CD4-positive, alpha-beta T cell (primary cell): ENCODE measurements around the gene SYNE1. TPM values are rescaled to one million over a fixed set of nuclear protein-coding genes. Genes with fewer than 3 reads are reported as not detected.
"Not testable (repeated sequence)": the region's sequence is repeated elsewhere in the genome, so short reads cannot be mapped to it uniquely, and the experiment has no call there.

Source experiments
- ATAC-seq: fragments of 200-7000 bp; cut with Tn5 transposase; one replicate; pipeline ENCODE4 v1.10.0; 2022; ENCODE audit warnings: mild to moderate bottlenecking; ENCODE audit not compliant: poor library complexity
- CTCF ChIA-PET: fragments of 350-600 bp; sonication (Branson Sonifier 250); formaldehyde crosslinking; loops from one replicate; lab custom pipeline; 2021; ENCODE audit warnings: antibody characterized with exemption, inconsistent platforms; lab: Charles Lee
- POLR2A ChIA-PET: fragments of 350-600 bp; sonication (Branson Sonifier 250); formaldehyde crosslinking; loops from one replicate; lab custom pipeline; 2021; ENCODE audit warnings: antibody characterized with exemption, inconsistent platforms; lab: Charles Lee
- DNase-seq, 14 experiments: peaks; one replicate each; pipeline ENCODE4 v3.0.0-alpha.2; 2013 to 2020; ENCODE audit warnings: mixed read lengths in 2 of 14
- H3K27ac ChIP-seq, 2 donors: one replicate each; pipeline versions ENCODE4 v1.5.1 to v1.7.0; 2013; ENCODE audit warnings: low read length in 2 of 2, low read depth in 1 of 2, mild to moderate bottlenecking in 1 of 2
- H3K27me3 ChIP-seq, 2 experiments: 1 replicate in 1 of 2; 2 replicates in 1 of 2; pipeline versions ENCODE4 v1.6.1 to v1.7.0; 2013; ENCODE audit warnings: low read length in 2 of 2, control low read depth in 1 of 2, mild to moderate bottlenecking in 1 of 2, moderate library complexity in 1 of 2; ENCODE audit not compliant: insufficient read depth in 2 of 2, control insufficient read depth in 1 of 2
- H3K36me3 ChIP-seq: one replicate; pipeline ENCODE4 v1.6.1; 2013; ENCODE audit warnings: low read length, control low read depth; ENCODE audit not compliant: insufficient read depth
- H3K4me1 ChIP-seq: one replicate; pipeline ENCODE4 v1.6.1; 2013; ENCODE audit warnings: low read length, control low read depth; ENCODE audit not compliant: insufficient read depth
- H3K4me3 ChIP-seq: one replicate; pipeline ENCODE4 v1.5.1; 2013; ENCODE audit warnings: mild to moderate bottlenecking, low read length, moderate library complexity
- H3K9me3 ChIP-seq, 2 experiments: 1 replicate in 1 of 2; 2 replicates in 1 of 2; pipeline versions ENCODE4 v1.6.1 to v1.7.0; 2013; ENCODE audit warnings: low read length in 2 of 2, mild to moderate bottlenecking in 2 of 2, control low read depth in 1 of 2, moderate library complexity in 1 of 2; ENCODE audit not compliant: control insufficient read depth in 1 of 2, insufficient read depth in 1 of 2
- H3K27ac Mint-ChIP-seq: one replicate; pipeline ENCODE4 v1.8.0; 2020; ENCODE audit warnings: mixed read lengths
- H3K27me3 Mint-ChIP-seq: one replicate; pipeline ENCODE4 v1.8.0; 2021; ENCODE audit warnings: mixed read lengths
- H3K36me3 Mint-ChIP-seq: one replicate; pipeline ENCODE4 v1.8.0; 2021; ENCODE audit warnings: low read depth, mixed read lengths
- H3K4me1 Mint-ChIP-seq: one replicate; pipeline ENCODE4 v1.8.0; 2021; ENCODE audit warnings: low read depth, mixed read lengths
- H3K4me3 Mint-ChIP-seq: one replicate; pipeline ENCODE4 v1.8.0; 2020; ENCODE audit warnings: mild to moderate bottlenecking, mixed read lengths
- H3K9me3 Mint-ChIP-seq: one replicate; pipeline ENCODE4 v1.8.0; 2020; ENCODE audit warnings: mixed read lengths
- CTCF ChIP-seq: fragments of 200-600 bp; IDR thresholded peaks from one replicate; pipeline ENCODE4 v1.8.0; 2022; ENCODE audit warnings: antibody characterized with exemption, mild to moderate bottlenecking
- intact Hi-C, 2 experiments: fragments of 100-400 bp; cut with DNase I in 1 of 2; cut with micrococcal nuclease in 1 of 2; formaldehyde crosslinking; loops; one replicate each; pipeline versions ENCODE4 v1.15.1 to v1.9.0; 2023 to 2025; cut with DNase I, micrococcal nuclease
- total RNA-seq, 174 experiments: library from RNA in 2 of 174; stranded (reverse) in 2 of 174; gene quantifications; one replicate each; pipeline ENCODE4 v1.2.3 and lab custom pipeline; 2021 to 2026

Gene SYNE1
- total RNA-seq, 2 experiments from 2014 or later: 94.9 to 108 TPM

GRCh38 chr6:152143359-152143758 lies 493.8 kb downstream of the SYNE1 start:
- no peaks in the 10 kb centered on the region for H3K27me3 Mint-ChIP-seq
- POLR2A ChIA-PET: interaction anchor here (2.1 kb wide), 1 partner anchor 41 kb away, joined by 5 read pairs; no protein-coding TSS in a partner anchor
- no peak for TF ChIP-seq CTCF
- Histone ChIP-seq H3K27me3 (no peaks in the 10 kb centered on the region), H3K4me1 (no peaks in the 10 kb centered on the region), H3K9me3 (no peaks in the 10 kb centered on the region), H3K27ac (no peak overlapping the region), H3K36me3 (peaks cover 95% of the 10 kb centered on the region), H3K4me3 (no peak overlapping the region)
- no peaks in the 10 kb centered on the region for H3K4me1 Mint-ChIP-seq
- H3K4me3 Mint-ChIP-seq: no peak overlapping the region
- DNase-seq (no peak), ATAC-seq (no peak)
- H3K27ac Mint-ChIP-seq: peak overlapping the region; percentile 36
- CTCF ChIA-PET: no interaction called here
- intact Hi-C loops: no loop called here
- H3K9me3 Mint-ChIP-seq: no peaks in the 10 kb centered on the region
- H3K36me3 Mint-ChIP-seq: peaks cover 85% of the 10 kb centered on the region

- peaks cover 86% of the 10 kb centered on the region for H3K36me3 Mint-ChIP-seq
- POLR2A ChIA-PET: no interaction called here
Observed at GRCh38 chr6:152142105-152142504, 495.1 kb downstream of the SYNE1 start.

GRCh38 chr6:152138344-152138743 lies 498.8 kb downstream of the SYNE1 start:
- H3K36me3 Mint-ChIP-seq: peaks cover 89% of the 10 kb centered on the region
- DNase-seq, H3K9me3 Mint-ChIP-seq, H3K9me3 ChIP-seq, H3K4me1 ChIP-seq, CTCF ChIA-PET, H3K4me3 Mint-ChIP-seq, H3K27me3 Mint-ChIP-seq, ATAC-seq, H3K27ac ChIP-seq, H3K4me3 ChIP-seq, H3K4me1 Mint-ChIP-seq, H3K27me3 ChIP-seq: not testable (repeated sequence)
- H3K27ac Mint-ChIP-seq: peak overlapping the region; percentile 43
- H3K36me3 ChIP-seq: peaks cover 92% of the 10 kb centered on the region
- POLR2A ChIA-PET: interaction anchor here (1.0 kb wide), 1 partner anchor 47 kb away, joined by 4 read pairs; no protein-coding TSS in a partner anchor
- intact Hi-C loops: loop anchor here in 1 of 2 experiments (5.0 kb wide), 1 partner anchor 129 kb away; no protein-coding TSS in a partner anchor

More at GRCh38 chr6:152142105-152142504, 495.1 kb downstream of the SYNE1 start:
- Mint-ChIP-seq H3K27me3 (no peaks in the 10 kb centered on the region), H3K9me3 (no peaks in the 10 kb centered on the region), H3K27ac (no peak overlapping the region), H3K4me1 (no peaks in the 10 kb centered on the region), H3K4me3 (no peak overlapping the region)
- no peak for TF ChIP-seq CTCF
- DNase-seq (no peak), ATAC-seq (no peak)
- intact Hi-C loops: no loop called here
- H3K36me3 ChIP-seq: peaks cover 91% of the 10 kb centered on the region
- H3K4me3 ChIP-seq: no peak overlapping the region
- H3K27me3 ChIP-seq: no peaks in the 10 kb centered on the region
- no peak overlapping the region for H3K27ac ChIP-seq
- no peaks in the 10 kb centered on the region for H3K9me3 ChIP-seq
- CTCF ChIA-PET: no interaction called here
- no peaks in the 10 kb centered on the region for H3K4me1 ChIP-seq

GRCh38 chr6:152136449-152136825 lies 500.7 kb downstream of the SYNE1 start:
- H3K36me3 ChIP-seq: peaks cover 93% of the 10 kb centered on the region
- H3K4me1 ChIP-seq: no peaks in the 10 kb centered on the region
- Mint-ChIP-seq H3K4me3 (no peak overlapping the region), H3K4me1 (no peaks in the 10 kb centered on the region), H3K27me3 (no peaks in the 10 kb centered on the region), H3K9me3 (no peaks in the 10 kb centered on the region), H3K27ac (no peak overlapping the region), H3K36me3 (peaks cover 96% of the 10 kb centered on the region)
- ChIA-PET CTCF (no interaction called here), POLR2A (interaction anchor here (0.8 kb wide), 1 partner anchor 10 kb away, joined by 3 read pairs; no protein-coding TSS in a partner anchor)
- no peak for DNase-seq
- no peak for ATAC-seq
- no peaks in the 10 kb centered on the region for H3K9me3 ChIP-seq
- no peaks in the 10 kb centered on the region for H3K27me3 ChIP-seq
- intact Hi-C loops: loop anchor here in 1 of 2 experiments (5.0 kb wide), 1 partner anchor 131 kb away; no protein-coding TSS in a partner anchor
- H3K4me3 ChIP-seq: no peak overlapping the region
- TF ChIP-seq CTCF: no peak
- no peak overlapping the region for H3K27ac ChIP-seq
